Measurements from ENCODE around the gene CDC42EP2.

Gene CDC42EP2

GRCh38 chr11:65290448-65291165, 24.1 kb upstream of the CDC42EP2 start:
- DNase-seq, result no peak
- ATAC-seq (replicated peaks), result peak; percentile 90 to 96
- Mint-ChIP-seq H3K4me3 (peak overlapping the region in 1 of 2 donors; percentile 39), H3K4me1 (peaks cover 11 to 18% of the 10 kb centered on the region in 2 donors), H3K27me3 (no peaks in the 10 kb centered on the region), H3K36me3 (peaks cover 56 to 58% of the 10 kb centered on the region in 2 donors), H3K27ac (peak overlapping the region; percentile 59), H3K9me3 (no peaks in the 10 kb centered on the region)

DNA sequence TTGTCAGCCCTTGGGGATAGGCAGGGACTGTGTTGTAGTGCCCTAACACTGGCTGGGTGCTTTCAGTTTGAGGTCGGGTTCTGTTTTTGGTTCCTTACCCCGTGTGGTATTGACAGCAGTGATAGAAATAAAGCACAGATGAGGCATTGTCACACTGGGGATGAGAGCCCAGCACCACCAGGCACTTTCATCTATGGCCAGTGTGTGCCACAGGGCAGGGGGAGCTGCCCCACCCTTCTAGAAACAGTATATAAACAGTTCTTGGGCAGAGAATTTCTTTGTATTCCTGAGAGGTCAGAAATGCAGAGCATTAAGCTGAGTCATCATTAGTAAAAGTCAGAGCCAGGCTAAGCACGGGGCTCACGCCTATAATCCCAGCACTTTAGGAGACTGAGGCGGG, 23.1 kb upstream of the CDC42EP2 start:
- peaks cover 11 to 18% of the 10 kb centered on the region in 2 donors for H3K4me1 Mint-ChIP-seq
- H3K27ac Mint-ChIP-seq, result peak overlapping the region; percentile 73
- DNase-seq (no peak), ATAC-seq (replicated peaks) (peak; percentile 24 to 62)
- H3K9me3 Mint-ChIP-seq, result no peaks in the 10 kb centered on the region
- no peak overlapping the region for H3K4me3 Mint-ChIP-seq
- H3K27me3 Mint-ChIP-seq, result no peaks in the 10 kb centered on the region
- peaks cover 61 to 63% of the 10 kb centered on the region in 2 donors for H3K36me3 Mint-ChIP-seq

- Mint-ChIP-seq H3K36me3 (peaks cover 58% of the 10 kb centered on the region in 2 donors), H3K9me3 (no peaks in the 10 kb centered on the region), H3K27me3 (no peaks in the 10 kb centered on the region), H3K4me3 (no peak overlapping the region), H3K4me1 (peaks cover 11 to 18% of the 10 kb centered on the region in 2 donors), H3K27ac (no peak overlapping the region)
- DNase-seq (no peak), ATAC-seq (replicated peaks) (no peak)
Observed at GRCh38 chr11:65292890-65293289, 21.8 kb upstream of the CDC42EP2 start.

- Mint-ChIP-seq H3K27me3 (no peaks in the 10 kb centered on the region), H3K27ac (peak overlapping the region; percentile 59), H3K4me3 (no peak overlapping the region), H3K9me3 (no peaks in the 10 kb centered on the region), H3K4me1 (peaks cover 11 to 18% of the 10 kb centered on the region in 2 donors), H3K36me3 (peaks cover 57 to 58% of the 10 kb centered on the region in 2 donors)
- no peak for ATAC-seq (replicated peaks)
- DNase-seq, result no peak
Observed at GRCh38 chr11:65293909-65294381, 20.7 kb upstream of the CDC42EP2 start.

GRCh38 chr11:65295001-65295400, 19.7 kb upstream of the CDC42EP2 start:
- Mint-ChIP-seq H3K36me3 (peaks cover 51 to 53% of the 10 kb centered on the region in 2 donors), H3K9me3 (no peaks in the 10 kb centered on the region), H3K4me3 (no peak overlapping the region)

DNA sequence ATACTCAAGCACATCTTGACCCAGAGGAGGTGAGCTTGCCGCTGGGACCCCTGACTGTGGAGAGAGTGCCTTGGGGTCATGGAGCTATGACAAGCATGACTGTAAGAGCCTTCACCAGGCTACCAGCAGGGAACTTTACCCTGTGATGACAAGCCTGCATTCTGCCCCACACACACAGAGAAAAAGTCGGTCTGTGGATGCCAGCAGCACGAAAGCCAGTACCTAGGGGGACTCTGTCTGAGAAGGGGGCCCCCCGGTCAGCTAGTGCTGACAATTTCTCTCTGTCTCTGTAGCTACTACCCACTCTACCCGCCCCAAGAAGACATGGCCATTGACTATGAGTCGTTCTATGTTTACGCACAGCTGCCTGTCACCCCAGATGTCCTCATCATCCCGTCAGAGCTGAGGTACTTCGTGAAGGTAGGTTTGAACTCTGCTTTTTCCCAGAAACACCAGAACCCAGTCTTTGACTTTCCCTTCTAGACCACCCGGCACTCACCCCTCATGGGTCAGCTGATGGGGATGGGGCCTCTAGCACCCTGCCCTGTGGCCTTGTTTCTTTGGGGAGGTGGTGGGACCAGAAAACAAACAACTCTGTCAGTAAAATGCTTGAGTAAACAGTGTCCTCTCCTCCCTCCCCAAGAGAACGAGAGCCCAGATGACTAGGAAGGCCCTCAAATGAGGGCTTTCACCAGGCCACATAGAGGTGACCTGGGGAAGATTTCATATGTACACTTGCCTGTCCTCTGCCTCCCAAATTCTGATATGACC, 18.9 kb upstream of the CDC42EP2 start:
- no peak overlapping the region for H3K27ac Mint-ChIP-seq
- H3K27me3 Mint-ChIP-seq, result no peaks in the 10 kb centered on the region
- no peaks in the 10 kb centered on the region for H3K9me3 Mint-ChIP-seq
- H3K4me3 Mint-ChIP-seq, result no peak overlapping the region
- DNase-seq, result no peak
- peaks cover 46 to 53% of the 10 kb centered on the region in 2 donors for H3K36me3 Mint-ChIP-seq
- H3K4me1 Mint-ChIP-seq, result peaks cover 7 to 13% of the 10 kb centered on the region in 2 donors
- no peak for ATAC-seq (replicated peaks)

More at GRCh38 chr11:65295001-65295400, 19.7 kb upstream of the CDC42EP2 start:
- Mint-ChIP-seq H3K27ac (no peak overlapping the region), H3K4me1 (peaks cover 11 to 18% of the 10 kb centered on the region in 2 donors), H3K27me3 (no peaks in the 10 kb centered on the region)
- ATAC-seq (replicated peaks) (no peak), DNase-seq (no peak)

- ATAC-seq (replicated peaks) (no peak), DNase-seq (no peak)
- Mint-ChIP-seq H3K36me3 (peaks cover 38 to 47% of the 10 kb centered on the region in 2 donors), H3K4me3 (no peak overlapping the region), H3K27ac (no peak overlapping the region), H3K4me1 (peaks cover 0 to 8% of the 10 kb centered on the region in 2 donors), H3K9me3 (no peaks in the 10 kb centered on the region), H3K27me3 (no peaks in the 10 kb centered on the region)
Observed at GRCh38 chr11:65297026-65297672, 17.5 kb upstream of the CDC42EP2 start.

DNA sequence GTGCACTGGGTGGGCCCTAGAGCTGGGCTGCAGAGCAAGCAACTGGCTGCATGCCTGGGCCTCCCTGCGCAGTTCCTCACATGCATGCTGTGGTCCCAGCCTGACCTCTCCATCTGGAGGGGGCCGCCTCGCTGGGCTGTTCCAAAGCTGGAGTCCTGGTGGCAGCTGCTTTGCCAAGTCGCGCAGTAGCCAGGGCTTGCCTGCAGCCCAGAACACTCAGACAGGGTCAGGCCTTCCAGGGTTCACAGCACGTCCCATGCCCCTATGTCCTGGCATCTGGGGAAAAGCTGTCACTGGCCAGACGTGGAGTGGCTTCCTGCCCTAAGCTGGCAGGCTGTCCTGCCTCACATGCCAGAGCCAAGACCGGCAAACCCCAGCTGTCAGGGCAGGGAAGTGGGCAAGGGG, 16.5 kb upstream of the CDC42EP2 start:
- peaks cover 0 to 8% of the 10 kb centered on the region in 2 donors for H3K4me1 Mint-ChIP-seq
- peaks cover 39 to 43% of the 10 kb centered on the region in 2 donors for H3K36me3 Mint-ChIP-seq
- ATAC-seq (replicated peaks) (no peak), DNase-seq (no peak)
- no peak overlapping the region for H3K27ac Mint-ChIP-seq
- H3K27me3 Mint-ChIP-seq, result no peaks in the 10 kb centered on the region
- H3K4me3 Mint-ChIP-seq, result no peak overlapping the region
- no peaks in the 10 kb centered on the region for H3K9me3 Mint-ChIP-seq

GRCh38 chr11:65298655-65299179, 15.9 kb upstream of the CDC42EP2 start:
- peaks cover 0 to 8% of the 10 kb centered on the region in 2 donors for H3K4me1 Mint-ChIP-seq
- no peak overlapping the region for H3K4me3 Mint-ChIP-seq
- no peak for ATAC-seq (replicated peaks)
- H3K27ac Mint-ChIP-seq, result no peak overlapping the region
- no peaks in the 10 kb centered on the region for H3K27me3 Mint-ChIP-seq
- H3K9me3 Mint-ChIP-seq, result no peaks in the 10 kb centered on the region
- DNase-seq, result no peak
- peaks cover 38 to 43% of the 10 kb centered on the region in 2 donors for H3K36me3 Mint-ChIP-seq

GRCh38 chr11:65300621-65301275, 13.9 kb upstream of the CDC42EP2 start:
- Mint-ChIP-seq H3K27ac (no peak overlapping the region), H3K9me3 (no peaks in the 10 kb centered on the region), H3K4me3 (no peak overlapping the region), H3K4me1 (peaks cover 0 to 8% of the 10 kb centered on the region in 2 donors), H3K36me3 (peaks cover 30 to 40% of the 10 kb centered on the region in 2 donors), H3K27me3 (no peaks in the 10 kb centered on the region)
- DNase-seq (no peak), ATAC-seq (replicated peaks) (no peak)

DNA sequence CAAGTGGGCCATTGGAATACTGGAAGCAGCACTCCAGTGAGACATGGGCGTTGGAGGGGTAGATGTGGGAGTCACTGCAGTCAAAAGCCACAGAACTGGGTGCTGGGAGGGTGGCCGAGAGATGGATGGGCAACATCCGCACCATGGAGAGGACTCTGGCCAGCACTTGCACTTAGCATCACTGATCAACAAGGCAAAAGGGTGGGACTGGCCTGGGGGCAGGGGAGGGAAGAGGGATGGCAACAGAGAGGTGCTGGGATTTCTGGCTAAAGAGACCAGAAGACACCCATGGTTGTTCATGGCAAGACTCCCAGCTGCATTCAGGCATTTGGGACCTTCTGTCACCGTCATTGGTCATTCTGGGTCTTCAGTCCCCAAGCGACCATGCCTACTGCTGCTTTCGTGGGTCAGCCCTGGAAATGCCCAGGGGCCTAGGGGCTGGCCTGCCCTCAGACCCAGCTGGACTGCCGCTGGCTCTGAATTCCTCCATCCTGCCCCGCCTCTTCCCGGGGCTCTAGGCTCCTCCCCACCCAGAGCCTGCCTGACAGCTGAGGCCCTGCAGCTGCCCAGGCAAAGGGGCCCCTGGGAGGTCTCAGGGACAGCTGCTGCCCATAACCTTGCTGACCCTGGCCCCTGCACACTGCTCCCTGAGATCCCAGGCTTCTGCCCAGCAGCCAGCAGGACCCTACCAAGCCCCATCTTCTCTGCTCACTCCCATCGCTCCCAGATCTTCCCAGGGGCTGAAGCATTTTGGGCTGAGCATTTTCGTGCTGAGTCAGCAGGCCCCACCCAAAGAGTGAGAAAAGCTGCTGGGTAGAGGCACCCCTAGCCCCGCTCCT, 13.0 kb upstream of the CDC42EP2 start:
- H3K4me1 Mint-ChIP-seq, result peaks cover 0 to 8% of the 10 kb centered on the region in 2 donors

DNA sequence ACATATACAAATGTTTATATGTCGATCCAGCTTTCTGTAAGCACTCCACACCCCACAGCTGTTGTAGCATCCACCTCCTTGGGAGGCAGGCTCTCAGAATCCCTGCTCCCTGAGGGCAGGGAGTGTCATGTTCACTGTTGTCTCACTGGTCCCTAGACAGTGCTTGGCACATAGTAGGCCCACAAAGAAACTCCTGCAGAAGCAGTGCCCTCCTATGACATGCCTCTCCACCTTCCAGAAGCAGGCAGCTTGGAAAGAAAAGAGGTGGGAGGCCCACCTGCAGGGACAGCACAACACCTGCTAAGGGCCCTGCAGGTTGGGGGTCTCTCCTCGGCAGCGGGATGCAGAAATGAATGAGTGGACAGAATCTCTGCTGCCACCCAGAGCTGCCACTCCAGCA, 11.1 kb upstream of the CDC42EP2 start:
- H3K4me1 Mint-ChIP-seq, result peaks cover 0 to 14% of the 10 kb centered on the region in 2 donors
- H3K4me3 Mint-ChIP-seq, result no peak overlapping the region
- peaks cover 18 to 29% of the 10 kb centered on the region in 2 donors for H3K36me3 Mint-ChIP-seq
- ATAC-seq (replicated peaks), result no peak
- no peaks in the 10 kb centered on the region for H3K27me3 Mint-ChIP-seq
- H3K9me3 Mint-ChIP-seq, result no peaks in the 10 kb centered on the region
- no peak for DNase-seq
- H3K27ac Mint-ChIP-seq, result no peak overlapping the region

More for the DNA sequence above, 13.0 kb upstream of the CDC42EP2 start:
- no peak for ATAC-seq (replicated peaks)
- DNase-seq, result no peak
- no peaks in the 10 kb centered on the region for H3K27me3 Mint-ChIP-seq
- peaks cover 24 to 33% of the 10 kb centered on the region in 2 donors for H3K36me3 Mint-ChIP-seq
- no peak overlapping the region for H3K4me3 Mint-ChIP-seq
- H3K9me3 Mint-ChIP-seq, result no peaks in the 10 kb centered on the region
- peak overlapping the region; percentile 70 for H3K27ac Mint-ChIP-seq

DNA sequence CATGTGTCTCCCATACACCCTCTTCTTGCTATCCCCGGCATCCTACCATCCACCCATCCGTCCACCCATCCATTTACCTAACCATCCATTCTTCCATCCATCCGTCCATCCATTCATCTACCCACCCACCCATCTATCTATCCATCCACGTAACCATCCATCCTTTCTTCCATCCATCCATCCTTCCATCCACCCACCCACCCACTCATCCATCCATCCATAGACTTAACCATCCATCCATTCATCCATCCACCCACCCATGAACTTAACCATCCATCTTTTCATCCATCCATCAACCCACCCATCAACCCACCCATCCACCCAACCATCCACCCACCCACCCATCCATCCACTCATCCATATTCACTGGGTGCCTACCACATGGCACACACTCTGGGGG, 10.6 kb upstream of the CDC42EP2 start:
- Mint-ChIP-seq H3K9me3 (no peaks in the 10 kb centered on the region), H3K27ac (no peak overlapping the region), H3K4me1 (peaks cover 3 to 20% of the 10 kb centered on the region in 2 donors), H3K4me3 (no peak overlapping the region), H3K36me3 (peaks cover 18 to 29% of the 10 kb centered on the region in 2 donors), H3K27me3 (no peaks in the 10 kb centered on the region)
- ATAC-seq (replicated peaks), result no peak
- no peak for DNase-seq

All from stimulated activated naive B cell treated with anti-CD40 and anti-IgM and Interleukin-4, amounts not matched to agents 10 μg/mL and 1 μg/mL and 100 μg/mL, for 72 hours (primary cell).